Uterus (tissue), 4 donors: Measurements from ENCODE around the gene NFATC1. TPM values are rescaled to one million over a fixed set of nuclear protein-coding genes. Genes with fewer than 3 reads are reported as not detected.

Experiments used
- DNase-seq, 2 donors: peaks; one replicate each; pipeline ENCODE4 v3.0.0-alpha.2; 2019 to 2020
- H3K27ac ChIP-seq, 2 donors: fragments of 200-600 bp; sonication (generic); 1 replicate in 1 of 2; 2 replicates in 1 of 2; pipeline ENCODE4 v1.5.1; 2016 to 2018
- H3K27me3 ChIP-seq, 2 donors: fragments of 200-600 bp; sonication (generic); one replicate each; pipeline ENCODE4 v1.5.1; 2018 to 2019; ENCODE audit warnings: control low read depth in 1 of 2
- H3K36me3 ChIP-seq, 2 donors: fragments of 200-600 bp; sonication (generic); one replicate each; pipeline ENCODE4 v1.5.1; 2019; ENCODE audit warnings: control low read depth in 1 of 2
- H3K4me1 ChIP-seq, 2 donors: fragments of 200-600 bp; sonication (generic); one replicate each; pipeline ENCODE4 v1.5.1; 2018 to 2019; ENCODE audit warnings: control low read depth in 1 of 2
- H3K4me3 ChIP-seq, 2 donors: fragments of 200-600 bp; sonication (generic); 1 replicate in 1 of 2; 2 replicates in 1 of 2; pipeline ENCODE4 v1.5.1; 2018 to 2019; ENCODE audit warnings: mild to moderate bottlenecking in 1 of 2
- H3K9me3 ChIP-seq, 2 donors: fragments of 200-600 bp; sonication (generic); one replicate each; pipeline ENCODE4 v1.5.1; 2019; ENCODE audit warnings: control low read depth in 1 of 2
- CTCF ChIP-seq, 4 experiments: fragments of 200-600 bp in 2 of 4; fragments of 450-650 bp in 2 of 4; sonication (generic) in 2 of 4; IDR thresholded peaks; one replicate each; pipeline ENCODE4 v1.5.1; 2016 to 2019; ENCODE audit warnings: antibody characterized with exemption in 4 of 4, mild to moderate bottlenecking in 2 of 4, moderate library complexity in 1 of 4
- POLR2A ChIP-seq, 2 donors: fragments of 450-650 bp; IDR thresholded peaks; one replicate each; pipeline ENCODE4 v1.6.1; 2016; ENCODE audit warnings: antibody characterized with exemption in 2 of 2, mild to moderate bottlenecking in 1 of 2, moderate library complexity in 1 of 2
- intact Hi-C: fragments of 100-400 bp; cut with DNase I; formaldehyde crosslinking; loops from one replicate; pipeline ENCODE4 v1.15.1; 2023; ENCODE audit warnings: low total_unique reads
- total RNA-seq, 4 donors: library from RNA; depleted of rRNA in 3 of 4; stranded (reverse); fragments of >200 nt in 3 of 4; gene quantifications; one replicate each; pipeline versions ENCODE4 v1.1.0 to v1.2.4, GENCODE V29; 2014 to 2023
- donor health status: DM: yes; HTN: yes; CAD: no.

The NFATC1 gene
- total RNA-seq, 4 donors from 2014 or later: 9.2 to 25.1 (median 14.6) TPM

DNA sequence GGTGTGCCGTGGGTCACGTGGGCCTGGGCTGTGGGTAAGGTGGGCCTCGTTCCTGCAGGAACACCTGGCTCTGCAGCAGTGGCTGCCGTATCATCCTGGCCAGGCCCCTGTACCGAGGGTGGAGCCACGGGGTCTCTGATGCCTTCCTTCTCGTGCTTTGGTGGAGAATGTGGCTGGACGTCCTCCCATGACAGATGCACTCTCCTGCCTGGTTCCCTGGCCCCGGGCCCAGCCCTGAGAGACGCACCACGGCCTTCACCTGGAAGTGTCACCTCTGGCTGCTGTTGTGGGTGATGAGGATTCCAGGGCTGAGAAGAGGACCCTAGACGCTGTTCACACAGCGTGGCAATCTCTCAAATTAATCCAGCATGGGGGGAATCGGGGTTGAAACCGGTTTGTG is 49.5 kb downstream of the NFATC1 start:
- intact Hi-C loops: no loop called here
- H3K4me3 ChIP-seq: no peak overlapping the region
- H3K36me3 ChIP-seq: no peaks in the 10 kb centered on the region
- no peaks in the 10 kb centered on the region for H3K4me1 ChIP-seq
- TF ChIP-seq POLR2A (IDR thresholded peaks at IDR 0.05) (no peak), CTCF (IDR thresholded peaks at IDR 0.05) (no peak)
- DNase-seq: no peak
- H3K27me3 ChIP-seq: no peaks in the 10 kb centered on the region
- H3K9me3 ChIP-seq: no peaks in the 10 kb centered on the region
- no peak overlapping the region for H3K27ac ChIP-seq

GRCh38 chr18:79445696-79446561 is 50.2 kb downstream of the NFATC1 start:
- no peaks in the 10 kb centered on the region for H3K4me1 ChIP-seq

DNA sequence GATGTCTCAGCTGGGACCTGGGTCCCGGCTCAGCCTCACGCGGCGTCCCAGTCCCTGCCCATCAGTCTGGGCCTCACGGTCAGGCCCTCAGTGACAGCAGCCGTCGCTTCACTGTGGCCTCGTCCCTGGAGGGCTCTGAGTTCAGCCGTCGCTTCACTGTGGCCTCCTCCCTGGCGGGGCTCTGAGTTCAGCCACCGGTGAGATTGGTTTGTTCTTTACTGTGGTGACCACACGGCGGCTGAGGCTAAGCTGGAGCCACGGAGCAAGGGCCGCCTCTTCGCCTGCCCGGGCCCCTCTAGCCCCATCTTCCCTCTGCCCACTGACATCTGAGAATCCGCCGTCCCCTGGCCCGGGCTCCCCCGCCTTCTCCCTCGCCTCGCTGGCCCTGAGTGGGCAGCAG is 51.2 kb downstream of the NFATC1 start:
- intact Hi-C loops: no loop called here
- no peak for TF ChIP-seq CTCF (IDR thresholded peaks at IDR 0.05)
- H3K9me3 ChIP-seq: no peaks in the 10 kb centered on the region
- no peak overlapping the region for H3K4me3 ChIP-seq
- no peak overlapping the region for H3K27ac ChIP-seq
- no peaks in the 10 kb centered on the region for H3K36me3 ChIP-seq
- H3K27me3 ChIP-seq: no peaks in the 10 kb centered on the region
- DNase-seq: no peak
- no peaks in the 10 kb centered on the region for H3K4me1 ChIP-seq

More at GRCh38 chr18:79445696-79446561, 50.2 kb downstream of the NFATC1 start:
- no peak for DNase-seq
- H3K4me3 ChIP-seq: no peak overlapping the region
- no peaks in the 10 kb centered on the region for H3K27me3 ChIP-seq
- TF ChIP-seq CTCF (IDR thresholded peaks at IDR 0.05) (no peak), POLR2A (IDR thresholded peaks at IDR 0.05) (no peak)
- no peaks in the 10 kb centered on the region for H3K36me3 ChIP-seq
- no peak overlapping the region for H3K27ac ChIP-seq
- intact Hi-C loops: no loop called here
- no peaks in the 10 kb centered on the region for H3K9me3 ChIP-seq

DNA sequence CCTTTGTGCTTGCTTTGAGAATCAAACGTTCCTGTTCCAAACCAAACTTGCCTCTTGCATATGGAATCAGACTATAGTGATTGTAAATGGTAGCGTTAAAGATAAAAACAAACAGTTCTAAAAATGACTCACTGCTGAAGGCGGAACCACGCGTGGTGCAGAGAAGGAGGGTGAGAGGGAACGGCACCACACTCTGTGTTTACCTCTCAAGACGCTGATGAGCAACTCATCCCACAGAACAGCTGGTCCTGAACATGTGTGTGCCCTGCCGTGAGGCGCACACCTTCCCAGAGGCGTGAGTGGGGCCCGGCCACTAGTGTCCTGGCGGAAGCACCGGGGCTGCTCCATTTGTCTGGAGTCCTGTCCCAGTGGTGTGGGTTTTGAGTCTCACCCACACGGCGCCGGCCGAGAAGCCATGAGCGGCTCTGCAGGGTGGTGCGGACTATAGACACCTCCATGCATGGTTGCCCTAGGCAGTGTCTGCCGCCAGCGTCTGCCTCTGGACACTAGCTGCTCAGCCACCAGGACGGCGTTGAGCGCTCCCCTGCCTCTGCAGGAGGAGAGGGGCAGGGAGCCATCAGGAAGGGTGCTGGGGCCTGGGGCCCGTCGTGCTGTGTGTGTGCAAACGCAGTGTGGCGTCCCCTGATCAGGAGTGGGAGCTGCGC is 52.1 kb downstream of the NFATC1 start:
- DNase-seq: no peak
- H3K27ac ChIP-seq: no peak overlapping the region
- H3K27me3 ChIP-seq: no peaks in the 10 kb centered on the region
- intact Hi-C loops: no loop called here
- H3K4me3 ChIP-seq: no peak overlapping the region
- no peaks in the 10 kb centered on the region for H3K4me1 ChIP-seq
- no peaks in the 10 kb centered on the region for H3K9me3 ChIP-seq
- no peak for TF ChIP-seq POLR2A (IDR thresholded peaks at IDR 0.05)
- TF ChIP-seq CTCF (IDR thresholded peaks at IDR 0.05): no peak
- H3K36me3 ChIP-seq: no peaks in the 10 kb centered on the region

GRCh38 chr18:79448621-79449020 is 52.9 kb downstream of the NFATC1 start:
- Histone ChIP-seq H3K27ac (no peak overlapping the region), H3K36me3 (no peaks in the 10 kb centered on the region), H3K9me3 (no peaks in the 10 kb centered on the region), H3K27me3 (no peaks in the 10 kb centered on the region), H3K4me1 (no peaks in the 10 kb centered on the region), H3K4me3 (no peak overlapping the region)
- no peak for DNase-seq
- intact Hi-C loops: no loop called here
- TF ChIP-seq POLR2A (IDR thresholded peaks at IDR 0.05) (no peak), CTCF (IDR thresholded peaks at IDR 0.05) (no peak)
